ENCODE measurements around the gene OR5A2. TPM values are rescaled to one million over a fixed set of nuclear protein-coding genes. Genes with fewer than 3 reads are reported as not detected.
"Not testable (repeated sequence)": the region's sequence is repeated elsewhere in the genome, so short reads cannot be mapped to it uniquely, and the experiment has no call there.

Gene OR5A2
- total RNA-seq, 2 donors from 2014 or later, result not detected

- no peak for DNase-seq
- intact Hi-C loops (cut with DNase I), result no loop called here
- no peak for ATAC-seq
These were observed 25.0 kb downstream of the OR5A2 start for GRCh38 chr11:59401262-59401552.

GRCh38 chr11:59400461-59401261, 25.6 kb downstream of the OR5A2 start:
- intact Hi-C loops (cut with DNase I), result no loop called here
- no peak for ATAC-seq
- no peak for DNase-seq

- DNase-seq (no peak), ATAC-seq (no peak)
- intact Hi-C loops (cut with DNase I), result no loop called here
These were observed 32.0 kb downstream of the OR5A2 start for GRCh38 chr11:59394186-59394585.

- intact Hi-C loops (cut with DNase I), result no loop called here
- no peak for DNase-seq
- no peak for ATAC-seq
These were observed 45.8 kb downstream of the OR5A2 start for GRCh38 chr11:59380263-59381059.

- ATAC-seq; intact Hi-C loops (cut with DNase I); DNase-seq: not testable (repeated sequence)
These were observed 53.9 kb downstream of the OR5A2 start for GRCh38 chr11:59372324-59372723.

GRCh38 chr11:59368238-59369022, 57.8 kb downstream of the OR5A2 start:
- DNase-seq (no peak), ATAC-seq (peak; percentile 19 to 53)
- intact Hi-C loops (cut with DNase I), result no loop called here

Other genes with a start within 250 kb of the OR5A2 start
- 10 to 100 TPM; 16.4 to 38.1 TPM for gene MPEG1, start 213.5 kb downstream of the OR5A2 start, total RNA-seq
- not detected for gene OR5AN1, start 67.5 kb downstream of the OR5A2 start, total RNA-seq
- gene OR5A1, start 10.1 kb upstream of the OR5A2 start, total RNA-seq, result not detected
- gene OR4D6, start 30.5 kb upstream of the OR5A2 start, total RNA-seq, result not detected
- not detected for gene OR4D10, start 46.9 kb upstream of the OR5A2 start, total RNA-seq
- gene OR4D11, start 77.2 kb upstream of the OR5A2 start, total RNA-seq, result not detected
- gene OR4D9, start 85.1 kb upstream of the OR5A2 start, total RNA-seq, result not detected
- gene OSBP, start 189.4 kb upstream of the OR5A2 start, total RNA-seq, result 10 to 100 TPM; 31.7 to 37.8 TPM
- gene PATL1, start 242.6 kb upstream of the OR5A2 start, total RNA-seq, result 10 to 100 TPM; 21.6 to 28.2 TPM

Data from left cardiac atrium (tissue), 4 donors.